Measurements from ENCODE around the gene OLR1. TPM values are rescaled to one million over a fixed set of nuclear protein-coding genes. Genes with fewer than 3 reads are reported as not detected.
"Not testable (repeated sequence)": the region's sequence is repeated elsewhere in the genome, so short reads cannot be mapped to it uniquely, and the experiment has no call there.

Gene OLR1
- total RNA-seq, 1 experiment from 2014 or later, result 0.74 TPM

- TF ChIP-seq REST (IDR thresholded peaks at IDR 0.05; ENCODE audit: insufficient read depth in 1 of 2, low read depth in 2 of 2, low read length in 1 of 2), result no peak
- TF ChIP-seq TCF7L2 (IDR thresholded peaks at IDR 0.05; ENCODE audit: low read depth, low read length), result no peak
- no peak for TF ChIP-seq POLR2AphosphoS5 (IDR thresholded peaks at IDR 0.05; ENCODE audit: low read depth, low read length)
- no peak for TF ChIP-seq CTCF (IDR thresholded peaks at IDR 0.05)
- TF ChIP-seq SIN3A (IDR thresholded peaks at IDR 0.05; ENCODE audit: borderline replicate concordance, insufficient read depth, low read depth, low read length), result no peak
- Histone ChIP-seq H3K27me3 (ENCODE audit: control insufficient read depth, insufficient read depth, low read length) (no peaks in the 10 kb centered on the region), H3K36me3 (ENCODE audit: control insufficient read depth, insufficient read depth, low read length) (no peaks in the 10 kb centered on the region), H3K27ac (ENCODE audit: low read length) (no peak overlapping the region), H3K4me3 (ENCODE audit: low read depth in 2 of 2, low read length in 2 of 2) (no peak overlapping the region), H3K9me3 (ENCODE audit: control insufficient read depth, insufficient read depth, low read depth, low read length) (no peaks in the 10 kb centered on the region), H3K4me1 (ENCODE audit: control insufficient read depth, insufficient read depth, low read length) (no peaks in the 10 kb centered on the region; the same call in 1 of the 2 replicates)
- in situ Hi-C loops (cut with HindIII; ENCODE audit: low pct_unique_long_range_greater_than_20kb, low sequenced_read_pairs), result no loop called here
- ATAC-seq (no peak), DNase-seq (ENCODE audit: low read depth, low spot score) (no peak)
- intact Hi-C loops (cut with micrococcal nuclease; ENCODE audit: unreplicated experiment), result no loop called here
- BruUV-seq (replicated peaks), result no TSS peak
- CTCF ChIA-PET, result no interaction called here
- POLR2A ChIA-PET, result interaction anchor here (0.8 kb wide), 1 partner anchor 15 kb away, joined by 3 read pairs; no protein-coding TSS in a partner anchor
Measured at GRCh38 chr12:10207136-10207535, 35.2 kb upstream of the OLR1 start.

GRCh38 chr12:10205220-10205807 lies 33.4 kb upstream of the OLR1 start:
- Histone ChIP-seq H3K4me3 (ENCODE audit: low read depth in 2 of 2, low read length in 2 of 2) (no peak overlapping the region), H3K9me3 (ENCODE audit: control insufficient read depth, insufficient read depth, low read depth, low read length) (no peaks in the 10 kb centered on the region), H3K27ac (ENCODE audit: low read length) (no peak overlapping the region), H3K36me3 (ENCODE audit: control insufficient read depth, insufficient read depth, low read length) (no peaks in the 10 kb centered on the region), H3K4me1 (ENCODE audit: control insufficient read depth, insufficient read depth, low read length) (no peaks in the 10 kb centered on the region), H3K27me3 (ENCODE audit: control insufficient read depth, insufficient read depth, low read length) (no peaks in the 10 kb centered on the region)
- intact Hi-C loops (cut with micrococcal nuclease; ENCODE audit: unreplicated experiment), result no loop called here
- TF ChIP-seq REST (IDR thresholded peaks at IDR 0.05; ENCODE audit: insufficient read depth in 1 of 2, low read depth in 2 of 2, low read length in 1 of 2) (no peak), POLR2AphosphoS5 (IDR thresholded peaks at IDR 0.05; ENCODE audit: low read depth, low read length) (no peak), SIN3A (IDR thresholded peaks at IDR 0.05; ENCODE audit: borderline replicate concordance, insufficient read depth, low read depth, low read length) (no peak), CTCF (IDR thresholded peaks at IDR 0.05) (no peak), TCF7L2 (IDR thresholded peaks at IDR 0.05; ENCODE audit: low read depth, low read length) (no peak)
- ATAC-seq, result peak; percentile 62
- in situ Hi-C loops (cut with HindIII; ENCODE audit: low pct_unique_long_range_greater_than_20kb, low sequenced_read_pairs), result no loop called here
- no TSS peak for BruUV-seq (replicated peaks)
- CTCF ChIA-PET, result no interaction called here
- POLR2A ChIA-PET, result no interaction called here
- no peak for DNase-seq (ENCODE audit: low read depth, low spot score)

- intact Hi-C loops (cut with micrococcal nuclease; ENCODE audit: unreplicated experiment); H3K27me3 ChIP-seq (ENCODE audit: control insufficient read depth, insufficient read depth, low read length); H3K27ac ChIP-seq (ENCODE audit: low read length); H3K36me3 ChIP-seq (ENCODE audit: control insufficient read depth, insufficient read depth, low read length); DNase-seq (ENCODE audit: low read depth, low spot score); in situ Hi-C loops (cut with HindIII; ENCODE audit: low pct_unique_long_range_greater_than_20kb, low sequenced_read_pairs); H3K4me3 ChIP-seq (ENCODE audit: low read depth in 2 of 2, low read length in 2 of 2); H3K4me1 ChIP-seq (ENCODE audit: control insufficient read depth, insufficient read depth, low read length); H3K9me3 ChIP-seq (ENCODE audit: control insufficient read depth, insufficient read depth, low read depth, low read length); BruUV-seq (replicated peaks); ATAC-seq; CTCF ChIA-PET; POLR2A ChIA-PET: not testable (repeated sequence)
Measured at GRCh38 chr12:10204495-10204894, 32.6 kb upstream of the OLR1 start.

All from Panc1 (cell line).